Lower lobe of right lung (tissue), 2 donors: ENCODE measurements around the gene UBXN11. TPM values are rescaled to one million over a fixed set of nuclear protein-coding genes. Genes with fewer than 3 reads are reported as not detected.
A peak's percentile ranks its signal among the peaks of the same experiment; 100 is the strongest.

ENCODE experiments used
- ATAC-seq, 2 donors: fragments of 200-7000 bp; cut with Tn5 transposase; one replicate each; pipeline ENCODE4 v1.9.1; 2020 to 2022; ENCODE audit warnings: mild to moderate bottlenecking in 2 of 2, moderate library complexity in 2 of 2
- DNase-seq: peaks from one replicate; pipeline ENCODE4 v3.0.0-alpha.2; 2020
- H3K27ac ChIP-seq: fragments of 200-600 bp; one replicate; pipeline ENCODE4 v1.8.0; 2022
- H3K27me3 ChIP-seq: fragments of 200-600 bp; one replicate; pipeline ENCODE4 v1.8.0; 2022; ENCODE audit warnings: low read depth
- H3K36me3 ChIP-seq: fragments of 200-600 bp; one replicate; pipeline ENCODE4 v1.8.0; 2022; ENCODE audit warnings: mild to moderate bottlenecking
- H3K4me1 ChIP-seq: fragments of 200-600 bp; one replicate; pipeline ENCODE4 v1.8.0; 2022
- H3K4me3 ChIP-seq: fragments of 200-600 bp; one replicate; pipeline ENCODE4 v1.8.0; 2022; ENCODE audit warnings: mild to moderate bottlenecking
- H3K9me3 ChIP-seq: fragments of 200-600 bp; one replicate; pipeline ENCODE4 v1.8.0; 2022
- intact Hi-C: fragments of 100-400 bp; cut with DNase I; formaldehyde crosslinking; loops from one replicate; pipeline ENCODE4 v1.11.0; 2022
- total RNA-seq: library from RNA; stranded (reverse); fragmentation: NEBNext Ultra II Directional; extraction: Animal tissue kit (Norgen Biotek cat#: 25700); gene quantifications from one replicate; pipeline ENCODE4 v1.2.1, GENCODE V29; 2021
- TF ChIP-seq, protein P1 (sequence below): fragments of 200-600 bp; IDR thresholded peaks from one replicate; pipeline ENCODE4 v1.8.0; 2022; ENCODE audit warnings: antibody characterized with exemption, mild to moderate bottlenecking
- donor health status: DM: no; HTN: yes; CAD: no; lungs with severe emphysema.

The UBXN11 gene
- total RNA-seq, 1 donor from 2014 or later: 65.1 TPM

- intact Hi-C loops: no loop called here
- TF ChIP-seq, protein P1, sequence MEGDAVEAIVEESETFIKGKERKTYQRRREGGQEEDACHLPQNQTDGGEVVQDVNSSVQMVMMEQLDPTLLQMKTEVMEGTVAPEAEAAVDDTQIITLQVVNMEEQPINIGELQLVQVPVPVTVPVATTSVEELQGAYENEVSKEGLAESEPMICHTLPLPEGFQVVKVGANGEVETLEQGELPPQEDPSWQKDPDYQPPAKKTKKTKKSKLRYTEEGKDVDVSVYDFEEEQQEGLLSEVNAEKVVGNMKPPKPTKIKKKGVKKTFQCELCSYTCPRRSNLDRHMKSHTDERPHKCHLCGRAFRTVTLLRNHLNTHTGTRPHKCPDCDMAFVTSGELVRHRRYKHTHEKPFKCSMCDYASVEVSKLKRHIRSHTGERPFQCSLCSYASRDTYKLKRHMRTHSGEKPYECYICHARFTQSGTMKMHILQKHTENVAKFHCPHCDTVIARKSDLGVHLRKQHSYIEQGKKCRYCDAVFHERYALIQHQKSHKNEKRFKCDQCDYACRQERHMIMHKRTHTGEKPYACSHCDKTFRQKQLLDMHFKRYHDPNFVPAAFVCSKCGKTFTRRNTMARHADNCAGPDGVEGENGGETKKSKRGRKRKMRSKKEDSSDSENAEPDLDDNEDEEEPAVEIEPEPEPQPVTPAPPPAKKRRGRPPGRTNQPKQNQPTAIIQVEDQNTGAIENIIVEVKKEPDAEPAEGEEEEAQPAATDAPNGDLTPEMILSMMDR: no peak
- no peak for DNase-seq
- Histone ChIP-seq H3K4me1 (peaks cover 56% of the 10 kb centered on the region), H3K4me3 (no peak overlapping the region), H3K27ac (peak overlapping the region; percentile 84), H3K9me3 (no peaks in the 10 kb centered on the region), H3K36me3 (peaks cover 7% of the 10 kb centered on the region), H3K27me3 (no peaks in the 10 kb centered on the region)
- no peak for ATAC-seq
Measured at GRCh38 chr1:26291433-26291832, 15.0 kb downstream of the UBXN11 start.

DNA sequence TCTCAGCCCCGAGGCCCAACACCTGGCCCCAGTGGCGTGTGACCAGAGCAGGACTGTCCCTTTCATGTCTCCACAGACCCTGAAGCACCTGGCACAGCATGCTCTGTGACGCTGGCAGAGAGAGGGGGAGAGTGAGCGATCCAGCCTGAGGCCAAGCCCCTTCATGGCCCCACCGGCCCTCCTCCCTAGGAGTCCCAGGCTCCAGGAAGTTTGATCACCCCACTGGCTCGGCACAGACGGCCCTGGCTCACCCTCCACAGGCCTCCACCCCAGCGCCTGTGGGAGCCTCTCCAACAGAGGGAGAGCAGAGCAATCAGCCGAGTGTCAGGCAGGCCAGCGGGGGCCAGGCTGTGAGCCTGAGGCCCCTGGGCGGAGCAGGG, 15.6 kb downstream of the UBXN11 start:
- H3K9me3 ChIP-seq: no peaks in the 10 kb centered on the region
- peaks cover 3% of the 10 kb centered on the region for H3K36me3 ChIP-seq
- H3K4me1 ChIP-seq: peaks cover 61% of the 10 kb centered on the region
- no peak for DNase-seq
- TF ChIP-seq, protein P1: no peak
- H3K27ac ChIP-seq: peak overlapping the region; percentile 84
- H3K27me3 ChIP-seq: no peaks in the 10 kb centered on the region
- intact Hi-C loops: no loop called here
- ATAC-seq: no peak
- no peak overlapping the region for H3K4me3 ChIP-seq

- Histone ChIP-seq H3K36me3 (peaks cover 3% of the 10 kb centered on the region), H3K4me3 (no peak overlapping the region), H3K27ac (peak overlapping the region; percentile 84), H3K27me3 (no peaks in the 10 kb centered on the region), H3K9me3 (no peaks in the 10 kb centered on the region), H3K4me1 (peaks cover 67% of the 10 kb centered on the region)
- ATAC-seq (peak; percentile 41 to 53), DNase-seq (no peak)
- intact Hi-C loops: no loop called here
- TF ChIP-seq, protein P1: no peak
Measured at GRCh38 chr1:26290122-26290881, 16.1 kb downstream of the UBXN11 start.

DNA sequence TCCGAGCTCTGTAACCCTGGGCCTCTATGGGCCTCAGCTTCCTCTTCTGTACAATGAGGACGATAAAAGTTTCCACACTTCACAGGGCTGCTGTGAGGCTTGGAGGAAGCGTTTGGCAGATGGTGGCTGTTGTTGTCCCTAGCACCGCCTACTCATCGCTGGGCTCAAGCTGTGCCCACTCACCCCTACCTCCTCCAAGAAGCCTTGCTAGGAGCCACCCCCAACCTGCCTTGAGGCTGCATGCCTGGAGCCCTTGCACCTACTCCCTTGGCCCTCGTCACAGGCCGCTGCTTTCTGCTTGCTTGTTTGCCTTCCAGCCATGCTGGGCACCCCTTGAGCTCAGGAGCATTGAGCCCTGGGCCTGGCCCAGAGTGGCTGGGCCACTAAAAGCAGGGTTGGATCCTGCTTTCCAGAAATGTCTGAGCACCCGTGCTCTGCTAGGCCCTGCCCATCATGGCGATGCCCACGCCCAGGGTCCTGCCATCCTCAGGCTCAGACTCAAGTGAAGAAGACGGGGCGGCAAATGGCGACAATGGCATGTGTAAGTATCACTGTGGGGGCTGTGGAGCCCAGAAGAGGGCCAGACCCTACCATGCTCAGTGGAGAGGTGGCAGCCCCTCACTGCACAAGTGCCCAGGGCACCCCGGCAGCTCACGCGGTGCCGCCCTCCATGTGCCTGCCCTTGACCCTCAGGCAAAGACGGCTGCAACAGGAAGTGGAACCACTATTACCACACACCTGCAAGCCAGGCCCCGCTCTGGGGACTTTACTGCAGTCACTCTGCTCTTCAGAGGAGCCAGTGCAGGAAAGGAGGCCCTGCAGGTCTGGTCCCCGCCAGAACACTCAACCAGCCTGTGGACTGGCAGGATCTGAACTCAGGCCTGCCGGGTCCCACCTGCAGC, 17.0 kb downstream of the UBXN11 start:
- Histone ChIP-seq H3K27me3 (no peaks in the 10 kb centered on the region), H3K4me3 (no peak overlapping the region), H3K36me3 (peaks cover 3% of the 10 kb centered on the region), H3K4me1 (peaks cover 76% of the 10 kb centered on the region), H3K9me3 (no peaks in the 10 kb centered on the region), H3K27ac (peak overlapping the region; percentile 84)
- ATAC-seq (peak; percentile 52 to 65), DNase-seq (peak; percentile 82)
- TF ChIP-seq, protein P1: no peak
- intact Hi-C loops: no loop called here

GRCh38 chr1:26288311-26288941, 18.0 kb downstream of the UBXN11 start:
- ATAC-seq: peak in 1 of 2 donors; percentile 13
- TF ChIP-seq, protein P1: no peak
- Histone ChIP-seq H3K4me3 (no peak overlapping the region), H3K27me3 (no peaks in the 10 kb centered on the region), H3K4me1 (peaks cover 86% of the 10 kb centered on the region), H3K36me3 (peaks cover 4% of the 10 kb centered on the region), H3K27ac (peak overlapping the region; percentile 84), H3K9me3 (no peaks in the 10 kb centered on the region)
- DNase-seq: no peak
- intact Hi-C loops: no loop called here
